ENCODE measurements around the gene PIK3R6. TPM values are rescaled to one million over a fixed set of nuclear protein-coding genes. Genes with fewer than 3 reads are reported as not detected.
"Not testable (repeated sequence)": the region's sequence is repeated elsewhere in the genome, so short reads cannot be mapped to it uniquely, and the experiment has no call there.

The PIK3R6 gene
- total RNA-seq, 1 donor from 2014 or later: 1.2 TPM

GRCh38 chr17:8873801-8874715 is 6.6 kb upstream of the PIK3R6 start:
- no peak for DNase-seq (ENCODE audit: extremely low read depth, low read depth, low spot score)

DNA sequence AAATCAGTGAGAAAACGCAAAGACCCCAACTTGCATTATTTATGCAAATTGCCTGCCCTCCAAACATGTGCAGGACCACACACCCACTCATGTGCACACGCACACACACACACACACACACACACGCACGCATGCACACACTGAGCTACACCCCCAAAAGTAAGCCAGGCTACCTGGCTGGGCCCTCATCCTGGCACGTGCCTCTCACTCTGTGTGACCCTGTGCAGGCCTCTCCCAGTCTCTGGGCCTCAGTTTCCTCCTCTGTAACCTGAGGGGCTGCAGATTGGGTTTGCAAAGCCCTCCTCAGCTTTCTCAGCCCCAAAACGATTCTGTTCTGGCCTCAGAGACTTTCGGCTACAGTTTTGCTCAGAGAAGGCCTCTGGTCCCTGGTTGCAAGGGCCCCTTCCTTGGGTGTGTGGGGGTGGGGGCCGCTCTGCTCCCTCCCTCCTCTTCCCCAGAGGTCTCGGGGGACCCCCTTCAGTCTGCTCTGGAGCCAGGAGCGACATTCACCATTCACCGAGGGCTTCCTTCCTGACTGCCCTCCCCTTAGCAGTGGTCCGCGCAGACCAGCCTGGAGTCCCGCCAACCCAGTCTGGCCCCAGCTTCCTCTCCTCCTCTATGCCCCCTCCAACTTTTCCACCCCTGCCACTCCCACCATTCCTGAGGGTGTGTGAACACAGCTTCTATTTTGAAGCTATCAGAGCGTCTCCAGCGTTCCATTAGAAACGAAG is 5.4 kb upstream of the PIK3R6 start:
- DNase-seq (ENCODE audit: extremely low read depth, low read depth, low spot score): no peak

GRCh38 chr17:8872036-8872704 is 4.7 kb upstream of the PIK3R6 start:
- no peak for DNase-seq (ENCODE audit: extremely low read depth, low read depth, low spot score)

DNA sequence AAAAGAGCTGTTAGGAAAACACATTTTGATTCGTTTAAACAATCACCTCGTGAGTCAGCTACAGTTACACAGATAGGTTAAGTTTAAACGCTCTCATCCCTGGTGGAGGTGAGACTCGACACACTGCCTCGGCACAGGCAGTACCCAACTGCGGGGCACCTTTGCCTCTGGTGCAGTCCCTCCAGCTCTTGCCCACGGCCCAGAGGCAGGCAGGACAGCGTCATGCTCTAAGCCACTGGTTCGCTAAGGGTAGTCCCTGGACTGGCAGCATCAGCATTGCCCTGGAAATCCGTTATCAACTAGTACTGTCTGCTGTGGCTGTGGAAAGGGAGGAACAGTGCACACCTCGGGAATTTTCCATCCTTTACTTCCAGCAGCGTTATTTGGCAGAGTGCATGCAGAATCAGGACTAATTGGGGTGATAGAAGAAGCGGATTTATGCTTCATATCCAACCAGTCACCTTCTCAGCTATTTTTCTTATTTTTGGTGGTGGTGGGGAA is 3.7 kb upstream of the PIK3R6 start:
- DNase-seq (ENCODE audit: extremely low read depth, low read depth, low spot score): no peak

- DNase-seq (ENCODE audit: extremely low read depth, low read depth, low spot score): no peak
Measured at GRCh38 chr17:8870406-8871040, 3.0 kb upstream of the PIK3R6 start.

DNA sequence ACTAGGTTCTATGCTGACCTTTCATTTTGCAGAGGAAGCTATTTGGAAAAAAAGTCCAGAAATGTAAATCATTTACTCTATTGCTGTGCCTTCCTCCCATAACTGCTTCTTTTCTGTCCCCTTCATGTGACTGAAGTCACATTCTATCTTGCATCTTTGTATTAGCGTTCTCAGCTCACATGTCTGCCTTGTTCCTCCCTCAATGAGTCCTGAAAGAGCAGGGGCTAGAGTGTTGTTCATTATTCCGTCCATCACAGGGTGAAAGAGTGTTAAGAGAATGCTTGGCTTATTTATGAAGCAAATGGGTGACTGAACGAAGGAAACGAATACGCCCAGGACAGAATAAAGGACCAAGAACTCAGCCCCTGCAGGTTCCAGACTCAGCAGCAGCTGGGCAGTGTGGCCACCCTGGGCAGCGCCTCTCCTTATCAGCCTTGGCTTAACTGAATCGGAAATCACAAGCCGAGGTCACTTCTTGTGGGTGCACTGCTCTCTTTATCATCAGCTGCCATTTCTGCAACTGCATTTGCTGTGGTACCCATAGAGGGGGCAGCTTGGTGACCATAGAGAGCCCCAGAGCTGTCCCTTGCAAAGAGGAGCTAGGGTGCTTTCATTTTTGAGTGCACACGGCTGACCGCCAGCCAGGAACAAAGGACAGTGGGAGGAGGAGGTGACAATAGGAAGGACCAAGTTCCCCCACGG is 1.8 kb upstream of the PIK3R6 start:
- no peak for DNase-seq (ENCODE audit: extremely low read depth, low read depth, low spot score)

GRCh38 chr17:8868529-8868951 is 1.1 kb upstream of the PIK3R6 start:
- DNase-seq (ENCODE audit: extremely low read depth, low read depth, low spot score): no peak

- DNase-seq (ENCODE audit: extremely low read depth, low read depth, low spot score): no peak
Measured at GRCh38 chr17:8868092-8868491, 618 bp upstream of the PIK3R6 start.

DNA sequence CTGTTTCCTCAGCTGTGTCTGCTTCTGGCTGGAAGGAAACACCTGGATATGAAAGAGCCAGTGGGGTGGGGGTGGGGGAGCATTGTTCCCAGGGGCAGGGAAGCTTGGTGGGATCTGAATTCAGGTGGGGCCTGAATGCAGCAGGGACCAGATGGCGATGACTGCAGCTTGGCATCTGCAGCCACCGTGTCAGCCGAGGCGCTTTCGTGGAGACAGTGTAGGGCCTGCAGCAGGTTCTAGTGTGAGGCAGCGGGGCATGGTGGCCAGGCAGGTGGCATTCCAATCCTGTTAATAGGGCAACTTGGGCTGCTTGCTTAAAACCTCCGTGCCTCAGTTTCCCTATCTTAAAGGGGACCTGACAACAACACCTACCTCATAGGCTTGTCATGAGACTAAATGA is 1.7 kb downstream of the PIK3R6 start:
- DNase-seq (ENCODE audit: extremely low read depth, low read depth, low spot score): no peak

DNA sequence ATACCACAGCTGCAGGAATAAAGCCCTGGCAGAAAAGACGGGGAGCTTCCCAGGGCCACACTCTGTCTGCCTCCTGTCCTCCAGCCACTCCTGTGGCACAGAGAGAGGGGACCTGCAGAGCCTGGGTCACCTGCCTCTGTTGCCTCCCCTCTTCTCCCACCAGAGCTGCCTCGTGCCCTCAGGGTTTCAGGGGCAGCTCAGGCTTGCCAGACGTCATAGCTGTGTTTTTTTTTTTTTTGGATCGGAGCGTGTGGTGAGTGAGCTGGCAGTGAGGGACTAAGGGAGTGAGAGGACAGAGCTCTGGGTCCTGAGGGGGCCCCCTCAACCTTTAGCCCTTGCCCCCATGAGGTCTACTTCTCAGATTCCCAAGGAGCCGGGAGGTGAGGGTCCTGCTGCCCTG is 2.1 kb downstream of the PIK3R6 start:
- DNase-seq (ENCODE audit: extremely low read depth, low read depth, low spot score): no peak

GRCh38 chr17:8862213-8863056 is 5.0 kb downstream of the PIK3R6 start:
- no peak for DNase-seq (ENCODE audit: extremely low read depth, low read depth, low spot score)

- no peak for DNase-seq (ENCODE audit: extremely low read depth, low read depth, low spot score)
Measured at GRCh38 chr17:8861495-8862181, 5.8 kb downstream of the PIK3R6 start.

DNA sequence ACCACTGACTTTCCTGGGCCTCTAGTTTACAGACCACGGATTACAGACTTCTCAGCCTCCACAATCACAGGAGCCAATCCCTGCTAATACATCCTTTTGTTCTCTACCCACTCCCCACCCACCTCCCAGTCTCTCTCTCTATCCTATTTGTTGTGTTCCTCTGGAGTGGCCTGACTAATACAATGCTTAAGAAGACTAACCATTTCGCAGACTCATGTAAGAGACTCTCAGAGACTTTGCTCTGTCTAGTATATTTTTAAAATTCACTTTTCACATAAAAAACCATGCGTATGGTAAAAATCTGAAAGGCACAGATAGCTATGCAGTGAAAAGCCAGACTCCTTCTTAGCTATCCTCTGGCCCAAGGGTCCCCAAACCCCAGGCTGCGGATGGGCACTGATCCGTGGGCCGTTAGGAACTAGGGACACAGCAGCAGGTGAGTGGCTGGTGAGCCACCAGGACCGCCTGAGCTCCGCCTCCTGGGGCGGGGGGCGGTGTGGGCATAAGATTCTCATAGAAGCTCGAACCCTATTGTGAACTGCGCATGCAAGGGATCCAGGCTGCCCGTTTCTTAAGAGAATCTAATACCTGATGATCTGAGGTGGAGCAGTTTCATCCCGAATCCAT is 7.6 kb downstream of the PIK3R6 start:
- DNase-seq (ENCODE audit: extremely low read depth, low read depth, low spot score): no peak

- DNase-seq (ENCODE audit: extremely low read depth, low read depth, low spot score): no peak
Measured at GRCh38 chr17:8859027-8859803, 8.3 kb downstream of the PIK3R6 start.

DNA sequence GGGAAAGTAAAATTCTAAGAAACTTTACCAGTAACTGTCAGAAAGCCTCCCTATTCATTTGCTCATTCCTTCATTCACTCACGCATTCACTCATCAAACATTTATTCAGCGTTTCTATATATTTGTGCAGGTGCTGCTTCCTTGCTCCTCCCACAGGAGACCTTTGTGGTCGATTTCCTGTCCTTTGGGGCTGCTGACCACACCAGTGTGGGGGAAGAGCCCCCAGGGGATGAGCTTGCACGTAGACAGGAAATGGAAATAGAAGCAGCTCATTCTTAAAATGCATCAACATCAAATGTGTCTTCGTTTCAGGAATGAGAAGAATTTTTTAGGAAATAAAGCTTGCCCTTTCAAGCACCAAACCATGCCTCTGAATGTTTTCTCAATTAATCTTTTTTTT is 9.6 kb downstream of the PIK3R6 start:
- DNase-seq (ENCODE audit: extremely low read depth, low read depth, low spot score): no peak

DNA sequence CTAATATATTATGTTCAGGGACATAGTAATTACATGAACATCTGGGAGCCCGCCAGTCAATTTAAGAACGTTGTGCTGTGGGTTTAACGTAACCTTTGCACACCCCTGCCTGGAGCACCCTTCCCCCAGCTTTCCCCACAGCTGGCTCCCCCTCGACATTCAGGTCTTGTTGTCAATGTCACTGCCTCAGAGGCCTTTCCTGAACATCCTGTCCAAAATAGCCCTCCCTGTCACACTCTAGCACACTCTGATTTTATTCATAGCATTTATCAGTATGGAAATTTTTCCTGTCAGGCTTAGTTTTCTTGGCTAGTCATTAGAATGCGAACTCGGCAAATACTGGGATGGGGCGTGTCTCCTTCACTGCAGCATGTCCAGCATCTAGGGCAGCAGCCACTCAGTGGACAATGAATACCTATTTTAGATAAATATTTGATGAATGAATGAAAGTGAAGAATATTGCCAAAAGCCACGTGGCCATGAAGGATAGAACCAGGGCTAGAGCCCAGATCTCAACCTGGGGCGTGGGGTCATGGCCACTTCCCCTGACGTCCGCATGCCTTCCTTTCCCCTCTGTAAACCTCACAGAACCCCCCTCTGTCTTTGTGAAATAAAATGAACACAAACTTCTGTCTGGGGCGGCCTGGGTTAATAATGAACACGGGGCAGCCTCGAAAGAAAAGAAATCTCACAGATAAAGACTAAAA is 10.5 kb downstream of the PIK3R6 start:
- DNase-seq (ENCODE audit: extremely low read depth, low read depth, low spot score): no peak

- DNase-seq (ENCODE audit: extremely low read depth, low read depth, low spot score): not testable (repeated sequence)
Measured at GRCh38 chr17:8856205-8856603, 11.3 kb downstream of the PIK3R6 start.
